Kidney (tissue), 14 donors: ENCODE results near the gene EPAS1. TPM values are rescaled to one million over a fixed set of nuclear protein-coding genes. Genes with fewer than 3 reads are reported as not detected.

Source experiments
- DNase-seq, 5 donors: peaks; one replicate each; pipeline ENCODE4 v3.0.0-alpha.2; 2013 to 2020
- FAIRE-seq: peaks from 2 replicates; lab custom pipeline; 2012; peaks lifted over from hg19 to GRCh38; lab: Jason Lieb, UNC
- H3K27ac ChIP-seq, 2 donors: one replicate each; pipeline ENCODE4 v1.7.0; 2013; ENCODE audit warnings: low read depth in 2 of 2, low read length in 2 of 2, inconsistent platforms in 1 of 2
- H3K27me3 ChIP-seq: one replicate; pipeline ENCODE4 v1.7.1; 2013; ENCODE audit warnings: low read length, inconsistent platforms; ENCODE audit not compliant: control insufficient read depth, insufficient read depth
- H3K36me3 ChIP-seq, 3 donors: one replicate each; pipeline versions ENCODE4 v1.7.0 to v1.7.1; 2013; ENCODE audit warnings: low read length in 3 of 3, control low read depth in 1 of 3, inconsistent platforms in 1 of 3; ENCODE audit not compliant: insufficient read depth in 3 of 3, control insufficient read depth in 2 of 3
- H3K4me1 ChIP-seq, 3 donors: one replicate each; pipeline versions ENCODE4 v1.7.0 to v1.7.1; 2013; ENCODE audit warnings: low read length in 3 of 3, inconsistent platforms in 1 of 3, low read depth in 1 of 3; ENCODE audit not compliant: control insufficient read depth in 2 of 3, insufficient read depth in 2 of 3
- H3K4me3 ChIP-seq, 3 donors: one replicate each; pipeline versions ENCODE4 v1.7.0 to v1.8.1; 2013; ENCODE audit warnings: low read length in 3 of 3, control low read depth in 1 of 3, inconsistent platforms in 1 of 3
- H3K9ac ChIP-seq, 3 donors: one replicate each; pipeline versions ENCODE4 v1.7.0 to v1.7.1; 2013; ENCODE audit warnings: low read length in 3 of 3, control low read depth in 1 of 3, inconsistent platforms in 1 of 3
- H3K9me3 ChIP-seq, 3 donors: one replicate each; pipeline versions ENCODE4 v1.7.0 to v1.7.1; 2013; ENCODE audit warnings: low read length in 3 of 3, control low read depth in 1 of 3, inconsistent platforms in 1 of 3; ENCODE audit not compliant: control insufficient read depth in 2 of 3, insufficient read depth in 1 of 3
- intact Hi-C: fragments of 100-400 bp; cut with DNase I; formaldehyde crosslinking; loops from one replicate; pipeline ENCODE4 v1.11.1; 2022
- polyA plus RNA-seq: library from polyadenylated mRNA; stranded (reverse); fragments of 350-450 nt; fragmentation: Illumina TruSeq; extraction: RNeasy Lipid Tissue Mini Kit (QIAGEN cat#74804); gene quantifications from one replicate; pipeline ENCODE4 v1.2.3, GENCODE V29; 2014; ENCODE audit warnings: low read depth, low replicate concordance; ENCODE audit not compliant: insufficient read depth
- total RNA-seq: library from RNA; stranded (reverse); fragmentation: NEBNext Ultra II Directional; extraction: Animal tissue kit (Norgen Biotek cat#: 25700); gene quantifications from one replicate; pipeline ENCODE4 v1.2.1, GENCODE V29; 2021
- TF ChIP-seq, protein P1 (sequence below): IDR thresholded peaks from 3 replicates; pipeline ENCODE4 v1.5.1; 2012; ENCODE audit warnings: mild to moderate bottlenecking, moderate library complexity, borderline replicate concordance; ENCODE audit not compliant: insufficient read depth; ENCODE audit errors: extremely low read depth
- donor health status: control.
- donor health status: control.
- donor health status: control.
- donor health status: control.
- donor health status: control.
- donor health status: DM: yes; HTN: yes; CAD: no.
- donor health status: Normal renal cell carcinoma (clear cell type).

The EPAS1 gene
- total and polyA plus RNA-seq, 2 donors from 2014 or later: 142 to 398 TPM

- TF ChIP-seq, protein P1, sequence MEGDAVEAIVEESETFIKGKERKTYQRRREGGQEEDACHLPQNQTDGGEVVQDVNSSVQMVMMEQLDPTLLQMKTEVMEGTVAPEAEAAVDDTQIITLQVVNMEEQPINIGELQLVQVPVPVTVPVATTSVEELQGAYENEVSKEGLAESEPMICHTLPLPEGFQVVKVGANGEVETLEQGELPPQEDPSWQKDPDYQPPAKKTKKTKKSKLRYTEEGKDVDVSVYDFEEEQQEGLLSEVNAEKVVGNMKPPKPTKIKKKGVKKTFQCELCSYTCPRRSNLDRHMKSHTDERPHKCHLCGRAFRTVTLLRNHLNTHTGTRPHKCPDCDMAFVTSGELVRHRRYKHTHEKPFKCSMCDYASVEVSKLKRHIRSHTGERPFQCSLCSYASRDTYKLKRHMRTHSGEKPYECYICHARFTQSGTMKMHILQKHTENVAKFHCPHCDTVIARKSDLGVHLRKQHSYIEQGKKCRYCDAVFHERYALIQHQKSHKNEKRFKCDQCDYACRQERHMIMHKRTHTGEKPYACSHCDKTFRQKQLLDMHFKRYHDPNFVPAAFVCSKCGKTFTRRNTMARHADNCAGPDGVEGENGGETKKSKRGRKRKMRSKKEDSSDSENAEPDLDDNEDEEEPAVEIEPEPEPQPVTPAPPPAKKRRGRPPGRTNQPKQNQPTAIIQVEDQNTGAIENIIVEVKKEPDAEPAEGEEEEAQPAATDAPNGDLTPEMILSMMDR: no peak
- DNase-seq (no peak), FAIRE-seq (no peak)
- Histone ChIP-seq H3K9ac (no peak overlapping the region), H3K36me3 (no peaks in the 10 kb centered on the region), H3K27me3 (no peaks in the 10 kb centered on the region), H3K4me1 (peaks cover 0 to 86% (median 73%) of the 10 kb centered on the region in 3 donors), H3K9me3 (no peaks in the 10 kb centered on the region), H3K4me3 (no peak overlapping the region), H3K27ac (peak overlapping the region in 1 of 2 donors; percentile 43)
- intact Hi-C loops: no loop called here
Measured at GRCh38 chr2:46328829-46329228, 31.6 kb downstream of the EPAS1 start.

GRCh38 chr2:46329340-46329739 is 32.1 kb downstream of the EPAS1 start:
- H3K27me3 ChIP-seq: no peaks in the 10 kb centered on the region
- intact Hi-C loops: no loop called here
- peak overlapping the region in 1 of 3 donors; percentile 0 for H3K9ac ChIP-seq
- no peak for DNase-seq
- peaks cover 1 to 89% (median 77%) of the 10 kb centered on the region in 3 donors for H3K4me1 ChIP-seq
- no peak overlapping the region for H3K4me3 ChIP-seq
- no peak for FAIRE-seq
- peak overlapping the region; percentile 43 to 44 for H3K27ac ChIP-seq
- no peaks in the 10 kb centered on the region for H3K9me3 ChIP-seq
- TF ChIP-seq, protein P1: no peak
- no peaks in the 10 kb centered on the region for H3K36me3 ChIP-seq

- peak overlapping the region in 1 of 3 donors; percentile 0 for H3K9ac ChIP-seq
- no peaks in the 10 kb centered on the region for H3K36me3 ChIP-seq
- no peak overlapping the region for H3K4me3 ChIP-seq
- DNase-seq (no peak), FAIRE-seq (no peak)
- no peaks in the 10 kb centered on the region for H3K9me3 ChIP-seq
- TF ChIP-seq, protein P1: no peak
- H3K27me3 ChIP-seq: no peaks in the 10 kb centered on the region
- peak overlapping the region; percentile 44 to 75 for H3K27ac ChIP-seq
- peaks cover 3 to 88% (median 77%) of the 10 kb centered on the region in 3 donors for H3K4me1 ChIP-seq
- intact Hi-C loops: no loop called here
Measured at GRCh38 chr2:46329803-46330775, 32.9 kb downstream of the EPAS1 start.
